ENCODE data around the gene CDYL2. TPM values are rescaled to one million over a fixed set of nuclear protein-coding genes. Genes with fewer than 3 reads are reported as not detected.

The CDYL2 gene
- polyA plus RNA-seq, 1 donor from 2014 or later: 2.6 TPM

GRCh38 chr16:80725566-80726162 lies 78.7 kb downstream of the CDYL2 start:
- TF ChIP-seq CTCF (IDR thresholded peaks at IDR 0.05; ENCODE audit: poor library complexity, severe bottlenecking): no peak
- TF ChIP-seq MXI1 (conservative IDR thresholded peaks at IDR 0.05; ENCODE audit: poor library complexity, severe bottlenecking): no peak
- no peak for TF ChIP-seq RAD21 (conservative IDR thresholded peaks at IDR 0.05)
- TF ChIP-seq EZH2 (IDR thresholded peaks at IDR 0.05; ENCODE audit: borderline replicate concordance, insufficient read depth, low read length, poor library complexity, severe bottlenecking): no peak
- no peak for TF ChIP-seq EP300 (conservative IDR thresholded peaks at IDR 0.05; ENCODE audit: poor library complexity, severe bottlenecking)
- no peak for TF ChIP-seq REST (IDR thresholded peaks at IDR 0.05; ENCODE audit: borderline replicate concordance)
- TF ChIP-seq SMC3 (conservative IDR thresholded peaks at IDR 0.05; ENCODE audit: poor library complexity): no peak
- TF ChIP-seq POLR2AphosphoS5 (IDR thresholded peaks at IDR 0.05): no peak
- no peak for TF ChIP-seq TAF1 (IDR thresholded peaks at IDR 0.05; ENCODE audit: low read depth)

GRCh38 chr16:80723981-80724380 lies 80.4 kb downstream of the CDYL2 start:
- no peaks in the 10 kb centered on the region for H4K20me1 ChIP-seq (ENCODE audit: insufficient read depth)
- TF ChIP-seq REST (IDR thresholded peaks at IDR 0.05; ENCODE audit: borderline replicate concordance): no peak
- H3K27me3 ChIP-seq (ENCODE audit: insufficient read depth, low read depth, low read length): no peaks in the 10 kb centered on the region
- no peaks in the 10 kb centered on the region for H3K79me2 ChIP-seq (replicated peaks; ENCODE audit: insufficient read depth, low read length)
- no peak overlapping the region for H3K27ac ChIP-seq (ENCODE audit: low read length)
- no peaks in the 10 kb centered on the region for H3K9me2 ChIP-seq (ENCODE audit: insufficient read depth, low read length)
- H3K4me3 ChIP-seq (ENCODE audit: low read length): no peak overlapping the region
- no peak overlapping the region for H3K4me2 ChIP-seq (ENCODE audit: low read length)
- no peaks in the 10 kb centered on the region for H3K9me3 ChIP-seq (ENCODE audit: low read length)
- H3K9ac ChIP-seq (ENCODE audit: low read length): no peak overlapping the region
- no peaks in the 10 kb centered on the region for H3K36me3 ChIP-seq (ENCODE audit: insufficient read depth, low read length)
- H2AFZ ChIP-seq (ENCODE audit: low read depth, low read length): no peak overlapping the region
- H3F3A ChIP-seq (ENCODE audit: insufficient read depth, low read length, poor library complexity, severe bottlenecking): no peaks in the 10 kb centered on the region

More at GRCh38 chr16:80725566-80726162, 78.7 kb downstream of the CDYL2 start:
- no peak overlapping the region for H3K9ac ChIP-seq (ENCODE audit: low read length)
- no peaks in the 10 kb centered on the region for H3K36me3 ChIP-seq (ENCODE audit: insufficient read depth, low read length)
- no peaks in the 10 kb centered on the region for H4K20me1 ChIP-seq (ENCODE audit: insufficient read depth)
- no peaks in the 10 kb centered on the region for H3K27me3 ChIP-seq (ENCODE audit: insufficient read depth, low read depth, low read length)
- no peaks in the 10 kb centered on the region for H3F3A ChIP-seq (ENCODE audit: insufficient read depth, low read length, poor library complexity, severe bottlenecking)
- no peak overlapping the region for H3K4me3 ChIP-seq (ENCODE audit: low read length)
- H3K79me2 ChIP-seq (replicated peaks; ENCODE audit: insufficient read depth, low read length): no peaks in the 10 kb centered on the region
- H2AFZ ChIP-seq (ENCODE audit: low read depth, low read length): no peak overlapping the region
- no peak overlapping the region for H3K27ac ChIP-seq (ENCODE audit: low read length)
- H3K9me3 ChIP-seq (ENCODE audit: low read length): no peaks in the 10 kb centered on the region
- no peak overlapping the region for H3K4me2 ChIP-seq (ENCODE audit: low read length)
- H3K9me2 ChIP-seq (ENCODE audit: insufficient read depth, low read length): no peaks in the 10 kb centered on the region
